Gastrocnemius medialis (tissue), 4 donors: ENCODE measurements around the gene SEL1L2. TPM values are rescaled to one million over a fixed set of nuclear protein-coding genes. Genes with fewer than 3 reads are reported as not detected.

Experiments used
- ATAC-seq, 2 donors: fragments of 150-250 bp; one replicate each; pipeline ENCODE4 v1.9.1; 2016
- DNase-seq, 2 donors: peaks; one replicate each; pipeline ENCODE4 v3.0.0-alpha.2; 2019
- H3K27ac ChIP-seq, 4 donors: fragments of 200-600 bp; sonication (generic); 1 replicate in 1 of 4; 2 replicates in 3 of 4; pipeline ENCODE4 v1.5.1; 2016 to 2018; ENCODE audit warnings: mild to moderate bottlenecking in 2 of 4, moderate library complexity in 1 of 4
- H3K27me3 ChIP-seq, 3 donors: fragments of 200-600 bp; sonication (generic) in 2 of 3; 1 replicate in 1 of 3; 2 replicates in 2 of 3; pipeline versions ENCODE4 v1.5.1 to v1.6.0; 2016 to 2019; ENCODE audit warnings: mild to moderate bottlenecking in 1 of 3, moderate library complexity in 1 of 3
- H3K36me3 ChIP-seq, 2 donors: fragments of 200-600 bp; sonication (generic) in 1 of 2; one replicate each; pipeline ENCODE4 v1.5.1; 2017 to 2018
- H3K4me1 ChIP-seq, 2 donors: fragments of 200-600 bp; sonication (generic) in 1 of 2; one replicate each; pipeline ENCODE4 v1.5.1; 2016 to 2017; ENCODE audit warnings: mild to moderate bottlenecking in 2 of 2
- H3K4me3 ChIP-seq, 4 donors: fragments of 200-600 bp; sonication (generic) in 3 of 4; 1 replicate in 1 of 4; 2 replicates in 3 of 4; pipeline ENCODE4 v1.5.1; 2016 to 2019; ENCODE audit warnings: mild to moderate bottlenecking in 2 of 4
- H3K9me3 ChIP-seq, 3 donors: fragments of 200-600 bp; sonication (generic) in 2 of 3; 1 replicate in 1 of 3; 2 replicates in 2 of 3; pipeline ENCODE4 v1.5.1; 2016 to 2019
- POLR2A ChIP-seq, 2 donors: fragments of 450-650 bp; IDR thresholded peaks; one replicate each; pipeline ENCODE4 v1.6.1; 2017; ENCODE audit warnings: antibody characterized with exemption in 2 of 2, mild to moderate bottlenecking in 2 of 2, moderate library complexity in 2 of 2
- in situ Hi-C, 4 donors: fragments of 200-750 bp; cut with MboI; loops; one replicate each; pipeline versions ENCODE4 v1.15.0 to v1.8.0; 2017; ENCODE audit warnings: low sequenced_read_pairs in 4 of 4
- intact Hi-C: fragments of 100-400 bp; cut with DNase I; formaldehyde crosslinking; loops from one replicate; pipeline ENCODE4 v1.15.1; 2023; ENCODE audit warnings: low total_unique reads
- total RNA-seq, 4 donors: library from RNA; depleted of rRNA; stranded (reverse); fragments of >200 nt; gene quantifications; one replicate each; pipeline versions ENCODE4 v1.1.0 to v1.2.3, GENCODE V29; 2016
- TF ChIP-seq, protein P1 (sequence below), 5 experiments: fragments of 450-650 bp in 3 of 5; fragments of 200-600 bp in 2 of 5; sonication (generic) in 2 of 5; IDR thresholded peaks in 4 of 5; conservative IDR thresholded peaks in 1 of 5; 1 replicate in 4 of 5; 2 replicates in 1 of 5; pipeline ENCODE4 v1.5.1; 2016 to 2019; ENCODE audit warnings: antibody characterized with exemption in 5 of 5, mild to moderate bottlenecking in 3 of 5, moderate library complexity in 3 of 5

Gene SEL1L2
- total RNA-seq, 4 donors from 2014 or later: 0.71 TPM; not detected in 3

DNA sequence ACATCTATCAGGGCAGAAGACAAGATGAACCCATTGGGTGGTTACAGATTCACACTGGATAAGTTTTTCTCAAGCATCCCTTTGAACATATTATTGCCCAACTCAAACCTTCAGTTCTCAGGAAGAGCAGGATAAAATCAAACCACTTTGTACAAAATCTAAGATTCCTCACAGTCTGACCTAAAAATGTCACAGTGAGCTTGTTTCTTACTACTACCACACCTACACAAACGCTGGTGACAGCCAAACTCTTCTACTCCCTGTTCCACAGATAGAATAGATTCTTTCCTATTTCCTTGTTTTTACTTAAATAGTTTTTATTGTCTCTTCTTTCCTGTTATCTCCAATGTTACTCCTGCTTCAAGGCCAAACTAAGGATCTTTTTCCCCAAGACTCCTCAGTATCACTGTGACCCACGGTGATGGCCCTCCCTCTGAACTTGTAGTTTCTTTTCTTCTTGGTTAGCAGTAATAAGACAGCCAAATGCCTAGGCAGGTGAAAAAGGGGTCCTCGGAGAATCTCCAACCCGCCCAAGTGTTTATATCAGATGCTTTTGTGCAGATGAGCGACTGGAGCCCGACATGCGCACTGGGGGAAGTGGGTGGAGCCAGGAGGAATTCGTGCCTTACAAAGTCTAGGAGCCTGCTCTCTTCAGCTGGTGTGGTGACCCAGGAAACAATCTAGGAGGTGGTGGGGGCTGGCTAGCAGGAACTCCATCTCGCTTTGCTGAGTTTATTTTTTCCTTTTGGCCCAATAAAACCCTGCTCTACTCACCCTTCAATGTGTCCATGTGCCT lies 53.4 kb downstream of the SEL1L2 start:
- intact Hi-C loops: no loop called here
- TF ChIP-seq, protein P1, sequence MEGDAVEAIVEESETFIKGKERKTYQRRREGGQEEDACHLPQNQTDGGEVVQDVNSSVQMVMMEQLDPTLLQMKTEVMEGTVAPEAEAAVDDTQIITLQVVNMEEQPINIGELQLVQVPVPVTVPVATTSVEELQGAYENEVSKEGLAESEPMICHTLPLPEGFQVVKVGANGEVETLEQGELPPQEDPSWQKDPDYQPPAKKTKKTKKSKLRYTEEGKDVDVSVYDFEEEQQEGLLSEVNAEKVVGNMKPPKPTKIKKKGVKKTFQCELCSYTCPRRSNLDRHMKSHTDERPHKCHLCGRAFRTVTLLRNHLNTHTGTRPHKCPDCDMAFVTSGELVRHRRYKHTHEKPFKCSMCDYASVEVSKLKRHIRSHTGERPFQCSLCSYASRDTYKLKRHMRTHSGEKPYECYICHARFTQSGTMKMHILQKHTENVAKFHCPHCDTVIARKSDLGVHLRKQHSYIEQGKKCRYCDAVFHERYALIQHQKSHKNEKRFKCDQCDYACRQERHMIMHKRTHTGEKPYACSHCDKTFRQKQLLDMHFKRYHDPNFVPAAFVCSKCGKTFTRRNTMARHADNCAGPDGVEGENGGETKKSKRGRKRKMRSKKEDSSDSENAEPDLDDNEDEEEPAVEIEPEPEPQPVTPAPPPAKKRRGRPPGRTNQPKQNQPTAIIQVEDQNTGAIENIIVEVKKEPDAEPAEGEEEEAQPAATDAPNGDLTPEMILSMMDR (IDR thresholded peaks at IDR 0.05 in 4 of 5, conservative IDR thresholded peaks at IDR 0.05 in 1 of 5): no peak
- TF ChIP-seq POLR2A (IDR thresholded peaks at IDR 0.05): no peak
- Histone ChIP-seq H3K9me3 (no peaks in the 10 kb centered on the region), H3K27me3 (no peaks in the 10 kb centered on the region), H3K4me1 (no peaks in the 10 kb centered on the region), H3K36me3 (no peaks in the 10 kb centered on the region), H3K27ac (no peak overlapping the region), H3K4me3 (no peak overlapping the region)
- in situ Hi-C loops: no loop called here
- ATAC-seq: no peak
- DNase-seq: no peak

DNA sequence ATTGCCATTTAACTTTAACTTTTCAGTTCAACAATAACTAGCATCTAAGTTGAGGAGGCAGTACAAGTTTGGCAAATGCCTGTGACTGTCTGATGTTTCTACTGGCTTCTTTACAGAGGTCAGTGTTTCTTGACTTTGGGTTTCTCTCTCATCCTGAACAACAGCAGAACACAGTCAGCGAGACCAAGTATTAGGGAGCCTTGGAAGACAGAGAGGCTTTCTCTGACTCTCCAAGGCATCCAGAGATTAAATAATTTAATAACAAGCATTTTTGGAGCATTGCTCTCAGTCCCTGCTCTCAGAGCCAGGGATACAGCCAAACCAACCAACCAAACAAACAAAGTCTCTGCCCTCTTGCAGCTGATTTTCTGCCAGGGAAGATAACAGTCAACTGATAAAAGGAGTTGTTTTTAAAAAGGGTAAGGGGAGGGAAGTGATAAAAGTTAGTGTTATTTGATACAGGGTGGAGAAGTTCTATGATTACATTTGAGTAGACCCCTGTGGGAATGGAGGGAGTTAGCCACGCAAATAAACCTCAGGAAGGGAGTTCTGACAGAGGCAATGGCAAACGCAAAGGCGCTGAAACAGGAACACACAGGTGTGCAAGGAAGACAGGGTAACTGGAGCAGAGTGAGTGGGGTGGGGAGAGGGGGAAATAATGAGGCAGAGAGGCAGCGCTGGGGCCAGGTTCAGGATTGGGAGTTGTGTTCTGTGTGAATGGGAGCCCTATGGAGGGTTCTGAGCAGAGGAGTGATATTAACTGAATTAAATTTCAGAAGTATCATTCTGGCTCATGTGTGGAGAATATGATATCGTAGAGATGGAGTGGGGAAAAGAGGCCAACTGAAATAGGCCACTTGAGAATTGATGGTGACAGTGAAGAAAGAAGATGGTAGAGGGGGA lies 55.2 kb downstream of the SEL1L2 start:
- no peak overlapping the region for H3K4me3 ChIP-seq
- no peak for TF ChIP-seq POLR2A (IDR thresholded peaks at IDR 0.05)
- TF ChIP-seq, protein P1 (IDR thresholded peaks at IDR 0.05 in 4 of 5, conservative IDR thresholded peaks at IDR 0.05 in 1 of 5): no peak
- H3K9me3 ChIP-seq: no peaks in the 10 kb centered on the region
- no peak overlapping the region for H3K27ac ChIP-seq
- H3K4me1 ChIP-seq: no peaks in the 10 kb centered on the region
- H3K27me3 ChIP-seq: no peaks in the 10 kb centered on the region
- no peak for ATAC-seq
- in situ Hi-C loops: no loop called here
- DNase-seq: no peak
- intact Hi-C loops: no loop called here
- no peaks in the 10 kb centered on the region for H3K36me3 ChIP-seq

DNA sequence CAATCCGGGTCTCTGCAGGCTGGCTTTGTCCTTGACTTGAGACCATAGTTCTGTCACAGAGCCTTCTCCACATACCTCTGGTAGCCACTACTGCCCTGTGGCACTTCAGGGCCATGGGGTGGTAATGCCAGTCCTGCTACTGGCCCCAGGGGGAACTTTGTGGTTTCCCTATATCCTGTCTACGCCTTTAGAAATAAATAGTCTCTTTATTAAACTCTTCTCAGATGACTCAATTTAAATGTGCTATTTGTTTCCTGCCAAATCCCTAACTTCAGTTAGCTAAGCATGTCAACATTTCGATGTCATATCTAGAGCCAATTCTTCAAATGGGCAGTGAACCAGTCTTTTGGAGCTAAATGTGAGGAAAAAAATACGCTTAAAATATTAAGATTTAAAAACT lies 60.1 kb downstream of the SEL1L2 start:
- Histone ChIP-seq H3K27ac (no peak overlapping the region), H3K4me1 (no peaks in the 10 kb centered on the region), H3K4me3 (no peak overlapping the region), H3K9me3 (no peaks in the 10 kb centered on the region), H3K36me3 (no peaks in the 10 kb centered on the region), H3K27me3 (no peaks in the 10 kb centered on the region)
- DNase-seq: no peak
- no peak for ATAC-seq
- TF ChIP-seq, protein P1 (IDR thresholded peaks at IDR 0.05 in 4 of 5, conservative IDR thresholded peaks at IDR 0.05 in 1 of 5): no peak
- no peak for TF ChIP-seq POLR2A (IDR thresholded peaks at IDR 0.05)
- intact Hi-C loops (no loop called here), in situ Hi-C loops (no loop called here)

DNA sequence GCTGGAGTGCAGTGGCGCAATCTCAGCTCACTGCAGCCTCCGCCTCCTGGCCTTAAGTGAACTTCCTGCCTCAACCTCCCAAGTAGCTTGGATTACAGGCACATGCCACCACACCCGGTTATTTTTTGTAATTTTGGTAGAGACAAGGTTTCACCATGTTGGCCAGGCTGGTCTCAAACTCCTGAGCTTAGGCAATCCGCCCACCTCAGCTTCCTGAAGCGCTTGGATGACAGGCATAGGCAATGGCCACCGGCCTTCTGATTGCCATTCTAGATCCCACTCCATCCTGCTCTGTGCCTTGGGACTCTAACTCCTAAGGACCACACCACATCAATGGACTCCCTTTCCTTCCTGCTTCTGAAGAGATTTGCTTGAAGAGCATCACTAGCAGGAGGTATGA lies 60.6 kb downstream of the SEL1L2 start:
- Histone ChIP-seq H3K36me3 (no peaks in the 10 kb centered on the region), H3K4me1 (no peaks in the 10 kb centered on the region), H3K27me3 (no peaks in the 10 kb centered on the region), H3K4me3 (no peak overlapping the region), H3K9me3 (no peaks in the 10 kb centered on the region), H3K27ac (no peak overlapping the region)
- no peak for ATAC-seq
- no peak for TF ChIP-seq POLR2A (IDR thresholded peaks at IDR 0.05)
- DNase-seq: no peak
- in situ Hi-C loops: no loop called here
- intact Hi-C loops: no loop called here

DNA sequence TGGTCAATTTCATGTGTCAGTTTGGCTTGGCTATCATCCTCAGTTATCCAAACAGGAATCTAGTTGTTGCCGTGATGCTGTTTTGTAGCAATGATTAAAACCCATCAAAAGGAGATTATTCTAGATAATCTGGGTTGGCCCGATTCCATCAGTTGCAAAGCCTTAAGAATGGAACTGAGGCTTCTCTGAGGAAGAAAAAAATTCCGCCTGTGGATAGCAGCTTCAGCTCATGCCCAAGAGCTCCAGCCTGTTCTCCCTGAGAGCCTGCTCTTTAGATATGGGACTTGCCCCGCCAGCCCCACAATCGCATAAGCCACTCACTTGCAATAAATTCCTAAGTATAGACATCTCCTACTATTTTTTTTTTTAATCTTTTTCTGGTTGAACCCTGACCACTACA lies 61.5 kb downstream of the SEL1L2 start:
- DNase-seq: no peak
- ATAC-seq: no peak
- no peaks in the 10 kb centered on the region for H3K36me3 ChIP-seq
- intact Hi-C loops: no loop called here
- in situ Hi-C loops: no loop called here
- no peaks in the 10 kb centered on the region for H3K9me3 ChIP-seq
- H3K4me1 ChIP-seq: no peaks in the 10 kb centered on the region
- no peaks in the 10 kb centered on the region for H3K27me3 ChIP-seq
- no peak for TF ChIP-seq POLR2A (IDR thresholded peaks at IDR 0.05)
- TF ChIP-seq, protein P1 (IDR thresholded peaks at IDR 0.05 in 4 of 5, conservative IDR thresholded peaks at IDR 0.05 in 1 of 5): no peak
- no peak overlapping the region for H3K4me3 ChIP-seq
- no peak overlapping the region for H3K27ac ChIP-seq
